NCI-H526 (cell line): Measurements from ENCODE around the gene FAM217B.
"Not testable (repeated sequence)": the region's sequence is repeated elsewhere in the genome, so short reads cannot be mapped to it uniquely, and the experiment has no call there.

Experiments
- DNase-seq, 2 experiments: peaks; one replicate each; lab custom pipeline; 2025; lab: John Stamatoyannopoulos, UW

Gene FAM217B

DNA sequence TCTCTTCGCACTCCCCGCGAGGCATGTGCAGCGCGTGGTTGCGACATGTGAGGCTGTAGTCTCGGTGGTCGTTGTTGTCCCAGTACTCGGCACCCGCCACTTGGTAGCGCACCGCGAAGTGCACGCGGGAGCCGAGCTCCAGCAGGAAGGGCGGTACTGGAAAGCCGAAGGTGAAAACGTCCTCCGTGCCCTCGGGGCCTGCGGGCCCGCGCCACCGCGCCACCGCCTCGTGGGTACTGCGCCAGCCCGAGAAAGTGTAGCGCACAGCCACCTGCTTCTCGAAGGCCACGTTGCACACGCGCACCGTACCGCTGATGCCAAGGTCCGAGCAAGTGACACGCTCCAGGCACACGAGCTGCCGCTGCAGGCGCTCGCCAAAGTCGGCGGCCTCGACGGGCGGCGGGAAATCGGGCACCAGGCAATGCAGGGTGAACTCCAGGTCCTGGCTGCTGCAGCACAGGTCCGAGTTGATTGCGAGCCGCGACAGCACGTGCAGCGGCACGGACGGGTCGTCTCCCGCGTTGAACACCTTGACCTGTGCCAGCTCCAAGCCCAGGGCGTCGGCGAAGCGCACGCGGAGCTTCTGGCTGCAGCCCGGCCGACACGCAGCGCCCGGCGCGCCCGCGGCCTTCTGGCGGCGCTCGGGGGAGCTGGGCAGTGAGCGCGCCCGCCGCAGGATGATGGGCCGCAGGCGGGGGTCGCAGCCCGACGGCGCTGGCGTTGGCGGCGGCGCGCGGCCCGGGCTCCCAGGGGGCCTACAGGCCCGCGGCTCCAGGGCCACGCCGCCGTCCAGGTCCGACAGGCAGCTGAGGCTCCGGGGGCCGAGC, 924 bp upstream of the FAM217B start:
- DNase-seq: peak in 1 of 2 experiments; percentile 60

DNA sequence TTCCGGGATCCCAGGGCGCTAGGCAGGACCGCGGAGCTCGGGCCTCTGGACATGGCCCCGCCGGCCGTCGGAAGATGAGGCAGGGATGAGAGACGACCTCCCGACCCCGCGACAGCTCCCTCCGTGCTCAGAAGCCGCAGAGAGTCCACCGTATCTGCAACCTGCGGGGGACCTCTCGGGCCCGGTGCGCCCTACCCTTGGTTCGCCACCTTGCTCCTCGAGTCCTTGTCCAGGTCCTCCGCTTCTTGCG, 385 bp upstream of the FAM217B start:
- peak in 1 of 2 experiments; percentile 63 for DNase-seq

GRCh38 chr20:59940956-59941294, 736 bp downstream of the FAM217B start:
- DNase-seq: no peak

- DNase-seq: no peak
Measured at GRCh38 chr20:59942245-59942644, 2.1 kb downstream of the FAM217B start.

DNA sequence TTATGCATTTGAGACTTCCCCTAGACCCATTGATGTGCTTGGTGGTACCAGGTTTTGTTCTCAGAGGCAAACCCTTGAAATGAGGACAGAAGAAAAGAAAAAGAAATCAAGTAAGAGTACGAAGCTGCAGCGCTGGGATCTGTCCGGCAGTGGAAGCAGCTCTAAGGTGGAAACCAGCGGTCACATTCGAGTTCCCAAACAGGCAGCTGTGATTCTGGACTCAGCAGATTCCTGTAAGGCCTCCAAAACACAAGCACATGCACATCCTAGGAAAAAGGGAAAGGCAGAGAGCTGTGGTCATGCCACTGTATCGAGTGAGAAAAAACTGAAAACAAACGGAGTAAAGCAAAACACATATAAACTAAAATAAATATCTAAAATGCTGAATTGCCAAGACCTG, 4.5 kb downstream of the FAM217B start:
- DNase-seq: peak in 1 of 2 experiments; percentile 33

GRCh38 chr20:59945175-59945574, 5.0 kb downstream of the FAM217B start:
- DNase-seq: peak; percentile 89 to 92

DNA sequence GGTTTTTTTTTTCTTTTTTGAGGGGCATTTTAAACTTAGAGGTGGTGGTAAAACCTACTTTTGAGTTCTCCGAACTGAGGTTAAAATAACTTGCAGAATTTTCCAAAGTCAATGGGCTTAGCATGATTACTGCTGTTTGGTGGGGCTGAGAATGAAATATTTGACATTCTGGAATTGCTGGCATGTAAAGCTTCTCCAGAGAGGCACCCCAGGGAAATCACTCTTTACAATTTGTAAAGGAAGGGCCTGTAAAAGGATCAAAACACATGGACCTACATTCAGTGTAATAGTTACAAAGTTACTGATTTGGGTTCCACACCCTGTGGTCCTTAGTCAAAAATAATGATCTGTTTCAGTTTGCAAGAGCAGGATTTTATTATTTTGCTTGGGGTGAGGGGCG, 5.5 kb downstream of the FAM217B start:
- no peak for DNase-seq

DNA sequence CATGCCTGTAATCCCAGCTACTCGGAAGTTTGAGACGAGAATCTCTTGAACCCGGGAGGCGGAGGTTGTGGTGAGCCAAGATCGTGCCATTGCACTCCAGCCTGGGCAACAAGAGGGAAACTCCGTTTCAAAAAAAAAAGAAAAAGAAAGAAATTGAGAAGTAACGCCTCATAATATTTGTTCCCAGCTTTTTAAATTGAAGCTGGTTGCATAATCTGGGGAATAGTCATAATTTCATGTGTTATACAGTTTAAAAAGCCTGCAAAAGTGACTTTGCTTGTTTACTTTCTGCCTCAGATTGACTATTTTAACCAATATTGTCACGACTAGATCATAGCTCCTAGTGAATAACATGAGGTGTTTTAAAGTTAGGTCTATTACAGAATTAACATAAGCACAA, 7.2 kb downstream of the FAM217B start:
- no peak for DNase-seq

GRCh38 chr20:59948212-59948611, 8.0 kb downstream of the FAM217B start:
- no peak for DNase-seq

- peak; percentile 35 to 61 for DNase-seq
Measured at GRCh38 chr20:59948828-59949720, 8.9 kb downstream of the FAM217B start.

DNA sequence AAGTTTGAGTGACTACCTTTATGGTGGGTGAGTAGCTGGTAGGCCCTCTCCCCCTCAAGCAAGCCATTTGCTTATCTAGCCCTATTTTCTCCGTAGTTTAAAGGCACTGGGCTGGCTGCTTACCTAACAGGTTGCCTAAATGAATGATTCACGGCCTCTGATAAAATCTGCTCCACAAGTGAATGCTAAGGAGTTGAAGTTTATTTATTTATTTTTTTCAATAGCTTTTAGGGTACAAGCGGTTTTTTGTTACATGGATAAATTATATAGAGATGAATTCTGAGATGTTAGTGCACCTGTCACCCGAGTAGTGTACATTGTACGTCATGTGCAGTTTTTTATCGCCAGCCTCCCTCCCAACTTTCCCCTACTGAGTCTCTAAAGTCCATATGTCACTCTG, 9.7 kb downstream of the FAM217B start:
- DNase-seq: no peak

DNA sequence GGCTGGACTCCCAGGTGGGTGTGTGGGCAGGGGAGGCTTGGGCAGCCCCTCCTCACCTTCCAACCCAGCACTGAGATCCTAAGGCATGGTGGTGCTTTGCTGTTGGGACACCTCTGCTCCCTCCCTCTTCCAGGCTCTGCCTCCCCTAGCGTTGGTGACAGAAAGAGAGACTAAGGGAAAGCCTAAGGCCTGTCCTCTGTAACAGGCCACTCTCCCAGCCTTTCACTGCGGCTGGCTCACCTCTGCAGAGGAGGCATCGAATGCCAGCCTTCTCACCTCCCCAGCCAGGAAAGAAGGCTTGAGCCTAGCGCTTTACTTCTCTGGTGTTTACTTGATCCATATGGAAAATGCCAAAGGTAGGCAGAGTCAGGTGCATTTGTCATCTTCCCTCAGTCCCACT, 14.5 kb downstream of the FAM217B start:
- DNase-seq: no peak

GRCh38 chr20:59955131-59955796, 15.1 kb downstream of the FAM217B start:
- peak; percentile 11 to 41 for DNase-seq

DNA sequence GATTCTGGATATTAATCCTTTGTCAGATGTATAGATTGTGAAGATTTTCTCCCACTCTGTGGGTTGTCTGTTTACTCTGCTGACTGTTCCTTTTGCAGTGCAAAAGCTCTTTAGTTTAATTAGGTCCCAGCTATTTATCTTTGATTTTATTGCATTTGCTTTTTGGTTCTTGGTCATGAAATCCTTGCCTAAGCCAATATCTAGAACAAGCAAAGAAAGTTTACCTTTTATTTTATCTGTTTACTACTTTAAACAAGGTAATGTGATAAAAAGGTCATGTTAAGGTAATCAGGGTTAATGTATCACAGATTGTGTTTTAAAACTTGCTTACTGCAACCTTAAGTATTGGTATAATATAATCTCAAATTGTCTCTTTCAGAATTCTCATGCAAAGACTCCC, 17.4 kb downstream of the FAM217B start:
- not testable (repeated sequence) for DNase-seq

- DNase-seq: no peak
Measured at GRCh38 chr20:59958123-59958522, 17.9 kb downstream of the FAM217B start, which contains the start of gene CDH26. CDH26 (plus strand) TSS chr20:59958423; CDS start chr20:59958727, 304 bp downstream.

- DNase-seq: no peak
Measured at GRCh38 chr20:59958626-59959025, 18.4 kb downstream of the FAM217B start.

DNA sequence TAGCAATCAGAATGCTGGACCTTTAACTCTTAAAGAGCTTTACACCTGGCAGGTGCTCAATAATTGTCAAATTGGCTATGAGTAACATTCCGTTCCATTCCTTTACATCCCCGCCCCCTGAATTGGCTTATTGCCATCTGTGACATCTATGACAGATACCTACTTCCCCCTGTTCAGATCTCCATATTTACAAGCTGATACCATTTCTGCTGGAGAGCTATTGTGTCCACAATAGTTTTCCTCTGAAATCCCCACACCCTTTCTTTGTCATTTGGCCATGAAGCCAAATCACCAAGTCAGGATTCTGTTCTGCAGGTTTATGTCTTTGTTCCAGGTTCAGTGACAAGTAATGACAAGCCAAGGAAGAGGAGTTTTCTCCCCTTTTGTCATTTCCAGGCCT, 21.2 kb downstream of the FAM217B start:
- DNase-seq: no peak

DNA sequence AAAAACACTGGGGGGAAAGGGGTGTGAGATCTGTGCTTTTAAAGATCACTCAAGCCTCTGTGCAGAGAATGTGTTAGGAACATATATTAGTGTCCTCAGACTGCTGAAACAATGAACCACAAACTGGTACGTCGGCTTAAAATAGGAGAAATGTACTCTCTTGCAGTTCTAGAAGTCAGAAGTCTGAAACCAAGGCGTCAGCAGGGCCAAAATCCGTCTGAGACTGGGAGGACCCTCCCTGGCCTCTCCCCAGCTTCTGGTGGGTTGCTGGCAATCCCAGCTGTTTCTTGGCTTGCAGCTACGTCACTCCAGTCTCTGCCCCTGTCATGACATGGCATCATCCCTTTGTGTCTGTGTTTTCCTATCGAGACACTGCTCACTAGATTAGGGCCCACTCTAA, 22.0 kb downstream of the FAM217B start:
- no peak for DNase-seq

GRCh38 chr20:59966428-59966827, 26.2 kb downstream of the FAM217B start:
- no peak for DNase-seq

GRCh38 chr20:59971428-59971827, 31.2 kb downstream of the FAM217B start:
- DNase-seq: no peak

- DNase-seq: no peak
Measured at GRCh38 chr20:59972037-59972801, 32.0 kb downstream of the FAM217B start.
